AG09309 (cell line): Measurements from ENCODE around the gene DNMT3A.

Experiments
- DNase-seq: peaks from one replicate; pipeline ENCODE4 v3.0.0-alpha.2; 2010; ENCODE audit warnings: low read depth
- H3K4me3 ChIP-seq: 2 replicates; pipeline ENCODE4 v1.5.1; 2011; ENCODE audit warnings: mild to moderate bottlenecking, low read depth, low read length, moderate library complexity; ENCODE audit not compliant: control insufficient read depth
- TF ChIP-seq, protein P1 (sequence below): IDR thresholded peaks from 2 replicates; pipeline ENCODE4 v1.5.1; 2011; ENCODE audit warnings: mild to moderate bottlenecking, low read depth, low read length, inconsistent platforms; ENCODE audit not compliant: insufficient read depth, control insufficient read depth; ENCODE audit errors: missing control alignments

DNMT3A gene

DNA sequence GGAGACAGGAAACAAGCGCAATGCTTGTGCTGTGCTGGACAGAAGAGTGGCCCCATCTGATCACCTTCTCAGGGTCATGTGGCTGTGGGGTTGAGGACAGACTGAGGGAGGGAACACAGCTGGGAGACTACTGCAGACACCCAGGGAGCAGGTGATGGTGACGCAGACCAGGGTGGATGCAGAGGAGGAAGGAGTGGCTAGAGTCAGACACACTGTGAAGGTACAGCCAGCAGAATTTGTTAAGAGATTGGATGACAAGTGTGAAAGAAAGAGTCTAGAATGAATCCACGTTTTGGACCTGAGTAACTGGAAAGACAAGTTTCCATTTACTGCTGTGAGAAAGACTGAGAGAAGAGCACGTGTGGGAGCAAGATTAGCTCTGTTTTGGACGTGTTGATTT, 157.5 kb downstream of the DNMT3A start:
- DNase-seq: no peak
- TF ChIP-seq, protein P1, sequence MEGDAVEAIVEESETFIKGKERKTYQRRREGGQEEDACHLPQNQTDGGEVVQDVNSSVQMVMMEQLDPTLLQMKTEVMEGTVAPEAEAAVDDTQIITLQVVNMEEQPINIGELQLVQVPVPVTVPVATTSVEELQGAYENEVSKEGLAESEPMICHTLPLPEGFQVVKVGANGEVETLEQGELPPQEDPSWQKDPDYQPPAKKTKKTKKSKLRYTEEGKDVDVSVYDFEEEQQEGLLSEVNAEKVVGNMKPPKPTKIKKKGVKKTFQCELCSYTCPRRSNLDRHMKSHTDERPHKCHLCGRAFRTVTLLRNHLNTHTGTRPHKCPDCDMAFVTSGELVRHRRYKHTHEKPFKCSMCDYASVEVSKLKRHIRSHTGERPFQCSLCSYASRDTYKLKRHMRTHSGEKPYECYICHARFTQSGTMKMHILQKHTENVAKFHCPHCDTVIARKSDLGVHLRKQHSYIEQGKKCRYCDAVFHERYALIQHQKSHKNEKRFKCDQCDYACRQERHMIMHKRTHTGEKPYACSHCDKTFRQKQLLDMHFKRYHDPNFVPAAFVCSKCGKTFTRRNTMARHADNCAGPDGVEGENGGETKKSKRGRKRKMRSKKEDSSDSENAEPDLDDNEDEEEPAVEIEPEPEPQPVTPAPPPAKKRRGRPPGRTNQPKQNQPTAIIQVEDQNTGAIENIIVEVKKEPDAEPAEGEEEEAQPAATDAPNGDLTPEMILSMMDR: no peak
- no peak overlapping the region for H3K4me3 ChIP-seq

DNA sequence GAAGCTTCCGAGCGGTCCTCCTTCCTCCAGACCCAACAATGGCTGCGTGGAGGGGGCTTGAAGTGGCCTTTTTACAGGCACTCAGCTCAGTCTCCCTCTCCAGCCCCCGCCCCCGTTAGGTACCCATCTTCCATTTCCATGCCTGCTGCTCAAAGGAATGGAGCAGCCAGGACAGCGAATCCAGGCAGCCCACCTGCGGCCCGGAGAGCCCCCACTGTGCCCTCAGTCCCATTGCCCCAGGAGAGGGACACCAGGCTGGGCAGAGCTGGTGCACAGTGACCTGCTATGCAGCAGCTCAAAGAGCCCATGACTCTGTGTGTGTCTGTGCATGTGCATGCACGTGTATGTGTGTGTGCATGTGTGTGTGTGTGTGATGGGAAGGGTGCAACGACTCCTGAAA, 162.7 kb downstream of the DNMT3A start:
- no peak for DNase-seq
- TF ChIP-seq, protein P1: no peak
- no peak overlapping the region for H3K4me3 ChIP-seq
